ENCODE data around the gene CELF2.

CELF2 gene

DNA sequence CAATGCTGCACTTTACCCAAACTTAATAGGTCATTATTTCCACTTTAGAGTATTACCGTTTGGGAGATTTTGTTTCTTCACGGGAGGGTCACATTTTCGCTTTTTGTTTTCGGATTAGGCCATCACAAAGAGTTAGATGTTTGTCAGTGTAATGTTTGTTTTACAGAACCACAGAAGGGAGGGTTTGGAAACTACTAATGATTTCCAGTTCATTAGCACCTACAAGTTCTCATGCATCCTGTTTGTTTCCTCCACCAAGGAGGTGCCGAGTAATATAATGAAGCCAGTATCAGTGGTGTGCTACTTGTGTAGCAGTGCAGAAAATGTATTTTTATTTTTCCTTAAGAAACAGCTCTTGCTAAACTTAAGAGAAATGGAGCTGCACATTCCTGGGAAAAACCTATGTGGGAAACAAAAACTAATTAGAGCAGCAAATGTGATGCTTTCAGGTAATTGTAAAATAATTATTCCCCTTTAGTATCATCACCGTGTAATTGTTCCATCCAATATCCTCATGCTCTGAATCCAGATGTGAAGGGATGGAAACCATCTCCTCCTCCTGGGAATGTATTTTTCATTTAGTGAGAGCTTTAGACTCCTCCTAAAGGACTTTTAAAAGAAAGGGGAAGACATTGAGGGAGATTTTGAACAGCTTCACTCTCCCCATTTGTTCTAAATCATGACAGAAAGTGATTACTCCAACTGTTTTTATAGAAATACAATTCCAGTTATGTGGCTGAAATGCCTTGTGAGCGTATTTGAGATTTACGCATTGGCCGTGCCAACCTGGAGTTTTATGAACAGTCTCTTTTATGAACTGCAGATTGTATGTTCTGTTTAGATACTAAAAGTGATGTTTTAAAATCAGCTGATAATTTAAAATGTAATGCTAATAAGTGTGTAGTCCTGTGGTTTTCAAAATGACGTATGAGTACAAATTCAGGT, 5.6 kb downstream of the CELF2 start:
- DNase-seq, result no peak

DNA sequence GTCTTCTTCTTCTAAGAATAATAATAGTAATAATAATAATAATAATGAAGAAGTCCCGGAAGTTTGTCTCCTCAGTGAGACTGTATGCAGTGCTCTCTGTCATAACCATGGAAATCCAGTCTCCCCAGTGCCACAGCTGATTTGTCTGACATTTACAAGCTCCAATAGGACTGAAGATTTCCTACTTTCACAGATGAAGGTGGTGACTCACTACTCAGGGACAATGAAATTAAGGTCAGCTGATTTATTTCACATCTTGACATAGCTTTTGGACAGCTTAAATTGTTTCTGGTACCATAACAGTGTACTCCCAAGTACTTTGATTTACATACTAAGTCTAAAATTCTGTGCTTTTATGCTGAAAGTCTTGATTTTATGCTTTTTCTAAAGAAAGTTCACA, 6.9 kb downstream of the CELF2 start:
- no peak for DNase-seq

DNA sequence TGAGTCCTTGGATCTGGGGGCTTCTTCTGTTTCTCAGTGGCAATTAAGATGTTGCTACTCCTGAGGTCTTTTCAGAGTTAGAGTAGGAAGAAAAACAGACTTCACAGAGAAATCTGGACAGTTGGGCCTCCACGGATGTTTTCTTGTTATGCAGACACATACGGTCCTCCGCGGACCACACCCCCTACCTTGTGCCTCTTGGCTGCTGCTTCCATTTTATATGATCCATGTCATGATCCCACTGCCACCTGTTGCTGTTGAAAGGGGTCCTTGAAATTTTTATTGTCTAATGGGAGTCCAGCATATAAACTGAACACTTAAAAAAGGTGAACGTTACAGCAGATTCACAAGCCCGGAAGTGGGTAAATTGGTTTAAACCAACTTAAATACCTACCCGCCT, 8.3 kb downstream of the CELF2 start:
- DNase-seq, result no peak

DNA sequence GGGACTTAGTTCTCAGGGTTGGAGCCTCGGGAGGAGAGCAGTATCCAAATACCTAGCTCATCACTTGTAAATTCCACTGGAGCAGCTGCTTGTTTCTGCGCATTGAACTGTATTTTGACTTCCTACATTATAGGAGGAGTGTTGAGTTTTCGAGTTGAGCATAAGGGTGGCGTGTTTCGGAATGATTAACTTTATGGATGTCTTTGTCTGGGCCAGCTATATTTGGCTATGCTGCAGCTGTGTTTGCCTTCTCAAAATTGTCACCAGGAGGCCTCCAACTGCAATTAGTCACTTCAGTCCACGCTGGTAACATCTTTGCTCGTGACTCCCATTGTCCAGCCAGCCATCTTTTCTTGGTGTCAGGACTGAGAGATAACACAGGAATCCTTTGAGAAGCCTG, 9.1 kb downstream of the CELF2 start:
- DNase-seq, result no peak

DNA sequence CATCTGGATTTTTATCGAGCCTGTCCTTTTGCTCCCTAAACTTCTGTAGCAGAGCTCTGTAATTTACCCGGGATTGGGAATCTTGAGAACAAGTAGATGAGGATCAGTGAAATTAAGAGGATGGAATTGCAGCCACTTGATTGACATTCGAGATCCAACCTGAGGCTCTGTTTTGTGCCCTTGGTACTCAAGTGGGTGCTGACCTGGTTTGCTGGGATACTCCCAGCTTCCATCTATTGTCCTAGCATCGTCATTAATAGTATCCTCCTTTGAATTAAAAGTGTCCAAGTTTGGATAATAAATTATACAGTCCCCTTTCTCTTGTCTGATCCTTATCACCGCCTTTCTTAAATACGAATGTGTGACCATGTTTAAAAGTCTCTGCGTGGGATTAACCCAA, 17.1 kb downstream of the CELF2 start:
- DNase-seq, result no peak

DNA sequence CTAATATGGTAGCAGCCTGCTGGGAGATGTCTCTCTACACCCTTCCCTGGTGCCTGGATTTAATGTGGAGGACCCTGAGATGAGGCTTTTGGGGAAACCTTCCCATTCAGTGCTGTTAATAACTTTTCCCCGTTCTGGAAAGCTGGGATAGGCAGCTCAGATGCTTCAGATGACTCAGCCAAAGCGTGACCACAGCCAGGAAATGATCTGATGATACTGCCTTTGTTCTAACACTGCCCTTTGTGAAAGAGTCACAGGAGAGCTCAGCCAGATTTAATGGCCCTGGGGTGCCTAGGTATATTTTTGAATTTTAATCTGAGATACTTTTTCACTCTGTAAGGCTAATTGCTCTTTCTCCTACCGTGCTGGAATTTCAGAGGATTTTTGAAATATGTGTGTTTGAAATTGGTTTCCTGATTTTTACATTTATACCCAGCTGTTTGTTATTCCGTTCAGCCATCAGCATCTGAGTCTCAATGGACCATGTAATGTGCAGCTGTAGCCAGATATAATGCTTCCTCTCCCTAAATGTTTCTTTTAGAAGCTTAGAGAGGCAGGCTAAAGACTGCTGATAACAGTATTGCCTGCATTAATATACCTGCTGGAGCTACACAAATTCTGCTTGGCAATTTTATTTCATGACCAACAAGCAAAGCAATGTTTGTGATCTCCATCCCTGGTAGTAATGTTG, 17.8 kb downstream of the CELF2 start:
- no peak for DNase-seq

DNA sequence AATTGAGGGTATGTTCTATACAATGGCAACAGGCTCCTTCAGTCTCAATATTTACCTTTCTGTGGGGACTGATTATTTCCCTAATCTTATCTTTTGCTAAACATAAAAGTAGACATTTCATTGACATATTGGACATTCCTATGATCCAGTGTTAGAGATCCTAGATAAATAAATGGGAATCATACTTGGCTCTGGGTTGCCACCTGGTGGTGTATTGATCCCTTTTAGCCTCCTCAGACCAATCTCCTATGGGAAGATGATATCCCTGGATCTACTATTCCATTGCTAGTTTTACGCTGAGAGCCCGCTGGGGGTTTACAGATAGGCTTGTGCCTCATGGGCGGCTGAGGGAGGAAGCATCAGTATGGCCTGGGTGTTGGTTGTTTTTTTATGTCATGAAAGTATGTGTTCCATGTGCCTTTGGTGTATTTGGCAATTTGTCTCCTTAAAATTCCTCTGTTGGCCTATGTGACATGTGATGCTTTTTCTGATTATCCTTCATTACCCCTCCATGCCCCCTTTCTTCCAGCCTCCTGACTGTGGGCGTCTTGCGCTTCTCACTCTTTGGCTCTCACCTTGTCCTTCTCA, 18.8 kb downstream of the CELF2 start:
- DNase-seq, result peak; percentile 11 to 15

DNA sequence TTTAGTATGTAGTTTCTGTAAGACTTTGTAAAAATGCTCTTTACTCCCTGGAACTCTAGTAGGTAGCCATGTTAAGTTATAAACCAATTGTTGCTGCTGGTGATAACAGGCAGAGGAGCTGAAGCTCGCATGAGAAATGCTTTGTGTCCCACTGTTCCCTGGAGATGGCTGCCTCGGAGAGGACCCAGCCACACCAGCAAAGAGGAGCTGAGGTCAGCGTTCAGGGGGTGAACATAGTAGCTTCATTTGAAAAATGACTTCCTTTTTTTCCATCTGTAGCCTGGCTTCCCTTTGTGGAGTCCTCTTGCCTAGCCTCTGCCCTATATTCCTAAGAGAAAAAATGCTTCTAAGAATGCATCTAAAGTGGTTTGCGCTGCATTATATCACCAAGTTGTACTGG, 20.3 kb downstream of the CELF2 start:
- no peak for DNase-seq

DNA sequence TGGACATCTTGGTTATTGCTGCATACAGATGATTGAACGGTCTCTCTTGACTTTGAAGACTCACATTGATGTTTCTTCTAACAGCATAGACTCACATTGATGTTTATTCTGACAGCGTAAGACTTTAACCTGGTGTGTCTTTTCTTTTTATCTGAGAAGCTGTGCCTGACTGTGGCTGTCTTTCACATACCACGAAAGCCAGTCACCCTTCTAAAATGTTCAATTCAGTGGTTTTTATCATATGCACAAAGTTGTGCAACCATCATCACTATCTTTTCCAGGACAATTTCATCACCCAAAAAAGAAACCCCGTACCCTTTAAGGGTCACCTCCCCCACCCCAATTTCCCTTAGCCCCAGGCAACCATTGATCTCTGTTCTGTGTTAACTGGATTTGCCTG, 24.7 kb downstream of the CELF2 start:
- no peak for DNase-seq

DNA sequence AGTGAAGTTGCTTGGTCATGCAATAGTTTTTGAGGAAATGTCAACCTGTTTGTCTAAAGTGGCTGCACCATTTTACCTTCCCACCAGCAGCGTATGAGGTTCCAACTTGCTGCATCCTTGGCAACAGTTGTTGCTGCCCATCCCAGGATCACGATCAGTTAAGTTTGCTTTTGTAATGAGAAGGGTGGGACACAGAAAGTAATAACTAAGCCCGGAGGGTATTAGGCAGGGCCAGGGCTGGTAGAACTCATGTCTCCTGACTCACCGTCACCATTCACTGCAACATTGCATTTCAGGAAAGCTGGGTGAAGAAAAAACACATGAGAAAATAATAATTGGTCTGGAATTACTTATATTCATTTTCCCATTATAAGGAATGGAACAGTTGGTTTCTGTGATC, 25.4 kb downstream of the CELF2 start:
- DNase-seq, result no peak

DNA sequence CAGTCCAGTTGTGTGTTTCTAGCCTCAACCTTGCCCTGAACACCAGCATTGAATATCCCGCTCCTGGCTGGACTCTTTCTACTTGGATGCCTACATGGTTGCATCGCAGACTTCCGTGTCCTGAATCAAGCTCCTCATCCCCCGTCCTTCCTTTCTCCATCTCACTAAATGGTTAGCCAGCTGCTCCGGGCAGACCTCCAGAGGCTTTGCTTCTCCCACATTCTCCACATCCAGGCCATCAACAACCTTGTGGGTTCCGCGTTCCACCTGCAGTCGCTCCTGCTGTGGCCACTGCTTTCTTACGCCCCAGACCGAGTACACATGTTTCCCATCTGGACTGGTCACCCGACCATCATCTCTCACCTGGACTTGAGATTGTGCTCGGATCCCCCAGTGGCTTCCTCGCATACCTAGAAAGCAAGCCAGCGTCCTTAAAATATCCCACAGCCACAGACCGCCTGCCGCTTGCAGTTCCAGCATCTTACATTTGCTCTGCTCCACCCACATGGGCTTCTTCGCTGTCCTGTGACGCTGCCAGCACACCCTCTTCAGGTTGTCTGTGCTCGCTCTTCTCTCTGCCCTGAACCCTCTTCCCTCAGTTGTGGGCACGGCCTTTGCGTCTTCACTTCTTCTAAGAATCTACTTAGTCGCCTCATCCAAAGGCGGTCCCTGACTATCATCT, 25.9 kb downstream of the CELF2 start:
- DNase-seq, result no peak

DNA sequence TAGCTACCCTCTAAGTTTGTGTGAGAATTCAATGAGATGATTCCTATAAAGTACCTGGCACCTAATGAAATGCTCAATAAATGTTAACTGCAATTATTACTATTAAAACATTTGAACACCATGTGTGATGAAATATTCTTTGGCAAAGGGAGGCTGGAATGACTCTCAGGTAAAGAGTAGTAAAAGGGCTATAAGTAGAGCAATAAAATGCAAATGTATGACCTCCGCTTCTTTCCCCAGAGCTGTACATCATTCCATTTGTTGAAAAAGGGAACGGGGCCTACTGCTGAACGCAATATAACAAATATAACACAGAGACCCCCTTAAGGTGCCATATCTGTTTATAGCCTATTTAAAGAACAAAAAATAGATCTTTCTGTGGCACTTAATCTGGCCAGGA, 27.8 kb downstream of the CELF2 start:
- DNase-seq, result no peak

DNA sequence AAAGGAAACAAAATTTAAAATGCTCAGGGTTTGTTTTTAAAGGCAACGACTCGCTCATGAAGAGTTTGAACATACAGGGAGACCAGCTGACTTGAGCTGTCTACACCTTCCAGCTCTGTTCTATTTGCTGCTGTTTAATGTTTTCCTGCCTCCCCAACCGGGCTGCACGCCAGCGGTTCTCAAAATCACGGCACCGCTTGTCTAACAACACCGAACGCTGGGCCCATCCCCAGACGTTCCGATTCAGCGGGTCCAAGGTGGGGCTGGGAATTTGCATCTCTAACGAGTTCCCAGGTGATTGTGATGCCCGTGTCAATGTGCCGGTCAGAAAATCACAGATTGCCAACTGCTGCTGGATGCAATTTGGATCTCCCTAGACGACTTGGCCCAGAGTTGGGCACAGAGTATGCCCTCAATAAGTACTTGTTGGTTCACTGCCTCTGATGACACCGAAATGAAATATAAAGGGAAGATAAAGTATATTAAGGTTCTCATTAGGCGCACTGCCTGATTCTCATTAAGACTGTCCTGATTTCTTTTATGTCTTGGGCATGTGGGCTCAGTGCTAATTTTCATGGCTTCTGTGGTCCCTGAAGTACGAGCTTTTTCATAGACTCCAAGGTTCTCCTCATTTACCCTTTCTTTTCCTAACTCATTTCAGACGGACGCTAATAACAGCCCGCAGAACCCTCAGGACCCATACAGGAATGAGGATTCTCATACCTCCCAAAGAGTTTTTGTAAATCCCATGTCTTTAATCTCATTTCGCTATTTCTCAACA, 28.5 kb downstream of the CELF2 start:
- DNase-seq, result no peak

DNA sequence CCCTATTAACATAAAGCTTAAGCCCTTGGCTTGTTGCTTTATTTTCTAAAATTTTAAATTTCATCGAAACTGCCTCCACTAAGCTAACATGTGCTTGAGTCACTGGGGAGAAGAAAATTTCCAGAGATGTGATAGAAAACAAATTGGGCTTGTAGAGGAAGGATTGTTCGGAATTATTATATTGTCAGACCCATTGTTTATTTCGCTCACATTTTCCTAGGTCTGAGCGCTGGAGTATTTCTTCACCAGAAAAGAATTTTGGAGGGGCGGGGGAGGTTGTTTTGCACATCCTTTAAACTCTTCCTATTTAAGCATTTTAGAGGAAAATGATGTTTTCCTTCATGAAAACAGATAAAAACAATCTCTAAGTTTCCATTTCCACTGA, 29.1 kb downstream of the CELF2 start:
- DNase-seq, result no peak

DNA sequence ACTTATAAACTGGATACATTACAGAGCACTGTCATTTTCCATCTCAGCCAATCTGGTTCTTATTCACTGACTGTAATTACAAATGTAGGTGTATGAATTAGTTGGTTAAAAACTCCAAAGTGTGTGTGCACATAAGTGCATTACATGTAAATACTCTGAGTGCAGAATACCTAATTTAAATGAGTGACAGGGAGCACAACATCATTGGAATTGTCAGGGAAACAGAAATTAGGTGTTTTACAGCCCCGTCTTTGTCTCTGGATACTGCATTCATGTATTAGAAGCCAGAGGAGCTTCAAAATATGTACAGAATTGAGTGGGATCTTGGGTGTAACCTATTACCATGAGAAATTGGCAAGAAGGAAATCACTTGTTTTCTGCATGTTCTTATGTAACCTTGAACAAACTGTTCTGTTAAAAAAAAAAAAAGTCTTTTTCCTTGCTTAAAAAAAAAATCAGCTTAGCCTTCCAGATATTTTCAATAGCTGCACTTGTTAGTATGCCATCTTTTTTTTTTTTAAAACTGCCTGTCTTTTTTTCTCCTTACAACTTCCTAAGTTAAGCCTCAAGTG, 31.1 kb downstream of the CELF2 start:
- DNase-seq, result no peak

DNA sequence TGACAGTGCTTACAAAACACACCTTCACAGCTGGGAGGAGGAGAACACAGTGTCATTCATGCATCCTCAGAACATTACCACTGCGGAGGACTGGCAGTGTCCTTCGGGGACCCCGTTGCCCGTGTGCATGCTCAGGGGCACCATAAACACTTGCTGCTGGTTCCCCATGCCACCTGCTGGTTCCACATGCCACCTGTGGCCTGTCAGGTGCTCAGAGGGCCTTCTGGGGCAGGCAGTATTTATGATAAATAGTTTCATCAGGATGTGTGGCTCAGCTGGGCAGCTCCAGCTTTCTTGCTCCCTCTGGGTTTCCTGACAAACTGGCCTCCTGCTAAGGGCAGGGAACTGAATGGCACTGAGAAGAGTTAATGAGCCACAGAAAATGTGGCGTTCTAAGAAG, 32.1 kb downstream of the CELF2 start:
- DNase-seq, result no peak

DNA sequence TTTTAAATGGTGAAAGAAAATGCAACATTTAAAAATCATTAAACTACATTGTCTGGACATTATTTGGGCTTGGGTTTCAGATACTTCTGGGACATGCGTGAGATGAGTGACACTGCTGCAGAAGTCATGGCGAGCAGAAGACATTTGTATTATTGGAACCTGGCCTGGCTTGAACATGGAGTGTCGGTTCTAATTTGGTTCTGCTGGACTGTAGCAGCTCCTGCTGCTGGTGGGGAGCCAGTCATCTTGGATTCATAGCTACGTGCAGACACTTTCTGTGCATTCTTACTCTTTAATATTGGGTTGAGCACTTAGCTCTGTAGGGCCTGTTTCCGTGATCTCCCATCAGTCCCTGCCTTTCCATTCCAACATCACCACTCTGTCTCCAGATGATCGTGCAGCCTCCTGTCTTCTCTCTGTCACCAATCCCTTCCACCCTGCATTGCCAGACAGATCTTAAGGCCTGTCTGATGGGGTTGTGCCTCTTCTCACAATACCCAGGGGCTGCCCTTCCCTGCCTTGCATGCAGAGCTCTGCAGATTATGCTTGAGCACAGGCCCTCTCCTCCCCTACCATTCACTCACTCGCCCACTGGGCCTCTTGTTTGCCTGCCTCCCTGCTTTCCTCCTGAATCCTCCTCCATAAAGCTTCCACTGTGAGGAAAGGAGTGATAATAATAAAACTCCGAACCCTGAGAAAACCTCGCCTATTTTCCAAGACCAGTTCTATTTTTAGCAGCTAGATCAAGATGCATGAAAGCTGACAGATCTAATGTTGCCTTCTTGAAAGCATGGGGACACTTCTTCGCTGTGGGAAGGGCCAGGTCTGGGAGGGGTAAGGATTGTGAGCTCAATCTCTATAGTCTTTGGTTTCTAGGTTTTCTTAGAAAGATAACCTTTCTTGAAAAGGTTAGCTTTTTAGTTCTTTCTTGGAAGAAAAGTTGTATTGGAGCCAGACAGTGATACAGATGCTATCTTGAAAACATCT, 32.9 kb downstream of the CELF2 start:
- DNase-seq, result no peak

DNA sequence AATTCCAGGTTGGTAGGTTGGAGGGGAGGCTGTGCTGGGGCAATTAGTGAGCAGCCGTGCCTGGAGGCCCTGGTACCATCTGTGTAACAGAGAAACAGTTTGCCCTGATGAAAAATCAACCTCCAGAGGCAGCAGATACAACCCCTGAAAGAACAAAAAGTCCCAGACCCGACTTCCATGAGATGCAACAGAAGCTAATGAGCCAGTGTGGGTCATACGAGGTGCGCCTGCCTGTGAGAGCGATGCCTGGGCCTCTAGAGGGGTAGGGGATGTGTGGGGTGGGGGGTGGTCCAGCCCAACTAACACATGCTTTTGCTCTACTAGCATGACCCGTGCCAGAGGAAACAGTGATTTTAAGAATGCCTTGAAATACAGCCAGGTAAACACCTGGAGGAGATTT, 39.3 kb downstream of the CELF2 start:
- no peak for DNase-seq

DNA sequence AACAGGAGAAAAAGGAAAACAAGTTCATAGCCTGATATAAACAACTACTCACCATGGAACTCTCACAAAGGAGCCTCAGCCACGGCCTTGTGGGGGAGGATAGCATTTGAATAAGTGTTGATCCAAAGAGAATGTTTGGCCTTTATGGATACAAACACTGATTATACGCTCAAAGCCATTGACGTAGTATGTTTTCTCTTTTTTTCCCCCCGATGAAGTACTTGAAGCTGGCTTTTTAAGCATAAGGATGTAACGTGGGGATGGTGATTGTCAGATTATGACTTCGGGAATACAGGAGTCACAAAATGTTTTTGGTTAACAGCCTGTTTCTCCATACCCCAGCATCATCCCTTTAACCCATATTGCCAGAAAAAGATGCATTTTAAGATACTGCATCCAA, 39.8 kb downstream of the CELF2 start:
- DNase-seq, result no peak

DNA sequence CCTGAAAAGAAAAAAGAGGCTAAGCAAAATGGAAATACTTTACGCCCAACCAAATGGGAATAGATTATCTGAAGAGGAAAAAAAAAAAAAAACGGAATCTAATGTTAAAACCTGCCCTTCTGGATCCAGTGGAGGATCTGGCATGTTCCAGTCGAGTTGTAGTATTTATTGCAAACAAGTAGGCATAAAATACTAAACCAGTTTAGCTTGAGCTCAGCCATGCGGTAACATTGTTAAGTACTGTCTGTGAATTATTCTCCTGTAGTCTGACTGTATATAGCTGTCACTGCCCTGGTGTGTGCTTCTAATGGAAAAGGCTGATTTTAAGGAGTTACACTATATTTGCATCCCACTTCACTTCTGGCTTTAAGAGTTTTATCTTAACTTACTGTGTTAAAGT, 40.3 kb downstream of the CELF2 start:
- DNase-seq, result no peak

DNA sequence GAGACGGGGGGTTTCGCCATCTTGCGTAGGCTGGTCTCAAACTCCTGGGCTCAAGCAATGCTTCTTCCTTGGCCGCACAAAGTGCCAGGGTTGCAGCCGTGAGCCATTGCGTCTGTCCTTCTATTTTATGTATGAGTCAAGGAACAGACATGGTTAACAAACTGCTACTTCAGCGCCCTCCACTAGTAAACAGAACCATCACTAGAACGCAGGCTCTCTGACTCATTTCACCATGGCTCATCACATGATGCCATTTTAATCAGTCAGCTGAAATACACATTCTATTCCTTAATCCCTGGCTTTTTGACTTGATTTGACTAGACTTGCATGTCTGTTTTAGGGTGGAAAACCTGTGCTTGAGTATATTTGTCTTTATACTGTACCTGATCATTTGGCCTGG, 41.3 kb downstream of the CELF2 start:
- no peak for DNase-seq

All from NCI-H187 (cell line).